HG02798 (cell line): ENCODE measurements around the gene GTF2I.
"Not testable (repeated sequence)": the region's sequence is repeated elsewhere in the genome, so short reads cannot be mapped to it uniquely, and the experiment has no call there.

Experiments
- ATAC-seq: cut with Tn5 transposase; IDR thresholded peaks from one replicate; pipeline ENCODE4 v1.9.1; 2021; ENCODE audit warnings: mild to moderate bottlenecking; ENCODE audit not compliant: unreplicated experiment, poor library complexity

The GTF2I gene

GRCh38 chr7:74770062-74770461, 112.5 kb downstream of the GTF2I start:
- ATAC-seq: not testable (repeated sequence)

GRCh38 chr7:74772093-74772492, 114.6 kb downstream of the GTF2I start:
- not testable (repeated sequence) for ATAC-seq

- ATAC-seq: peak; percentile 85
Observed at GRCh38 chr7:74773760-74774750, 116.5 kb downstream of the GTF2I start, which contains the start of gene NCF1. NCF1 (plus strand) TSS chr7:74774011; CDS start chr7:74774032, 21 bp downstream.

GRCh38 chr7:74775111-74775510, 117.6 kb downstream of the GTF2I start:
- ATAC-seq: peak; percentile 30

GRCh38 chr7:74779053-74779452, 121.5 kb downstream of the GTF2I start:
- ATAC-seq: not testable (repeated sequence)

- not testable (repeated sequence) for ATAC-seq
Observed at GRCh38 chr7:74781746-74782145, 124.2 kb downstream of the GTF2I start.

GRCh38 chr7:74783595-74783994, 126.1 kb downstream of the GTF2I start:
- not testable (repeated sequence) for ATAC-seq

- peak; percentile 90 for ATAC-seq
Observed at GRCh38 chr7:74788369-74789150, 131.0 kb downstream of the GTF2I start.

- not testable (repeated sequence) for ATAC-seq
Observed at GRCh38 chr7:74789200-74789736, 131.8 kb downstream of the GTF2I start.

- ATAC-seq: not testable (repeated sequence)
Observed at GRCh38 chr7:74797848-74798622, 140.5 kb downstream of the GTF2I start.

- ATAC-seq: not testable (repeated sequence)
Observed at GRCh38 chr7:74798644-74799043, 141.1 kb downstream of the GTF2I start.
